ENCODE results near the gene BLTP2.
"Not testable (repeated sequence)": the region's sequence is repeated elsewhere in the genome, so short reads cannot be mapped to it uniquely, and the experiment has no call there.

Gene BLTP2

GRCh38 chr17:28644787-28645575 is at the start of gene BLTP2:
BLTP2 (minus strand) TSS chr17:28645158; CDS start chr17:28645056, 102 bp downstream.
- DNase-seq (ENCODE audit: low read depth), result peak; percentile 87

GRCh38 chr17:28693869-28694268 is 48.9 kb upstream of the BLTP2 start:
- DNase-seq (ENCODE audit: low read depth), result no peak

- DNase-seq (ENCODE audit: low read depth), result no peak
These were observed 44.1 kb upstream of the BLTP2 start for GRCh38 chr17:28689011-28689410.

- DNase-seq (ENCODE audit: low read depth), result no peak
These were observed 43.5 kb upstream of the BLTP2 start for GRCh38 chr17:28688481-28688880.

GRCh38 chr17:28686296-28686695 is 41.3 kb upstream of the BLTP2 start:
- no peak for DNase-seq (ENCODE audit: low read depth)

- DNase-seq (ENCODE audit: low read depth), result no peak
These were observed 40.4 kb upstream of the BLTP2 start for GRCh38 chr17:28685366-28685765.

GRCh38 chr17:28684963-28685362 is 40.0 kb upstream of the BLTP2 start:
- DNase-seq (ENCODE audit: low read depth), result peak; percentile 17

- no peak for DNase-seq (ENCODE audit: low read depth)
These were observed 37.7 kb upstream of the BLTP2 start for GRCh38 chr17:28682655-28683054.

GRCh38 chr17:28675980-28676379 is 31.0 kb upstream of the BLTP2 start:
- DNase-seq (ENCODE audit: low read depth), result no peak

GRCh38 chr17:28675490-28675889 is 30.5 kb upstream of the BLTP2 start:
- DNase-seq (ENCODE audit: low read depth), result no peak

- no peak for DNase-seq (ENCODE audit: low read depth)
These were observed 25.0 kb upstream of the BLTP2 start for GRCh38 chr17:28669918-28670317.

GRCh38 chr17:28667870-28668269 is 22.9 kb upstream of the BLTP2 start:
- DNase-seq (ENCODE audit: low read depth), result no peak

GRCh38 chr17:28665994-28666393 is 21.0 kb upstream of the BLTP2 start:
- no peak for DNase-seq (ENCODE audit: low read depth)

GRCh38 chr17:28663723-28664122 is 18.8 kb upstream of the BLTP2 start:
- DNase-seq (ENCODE audit: low read depth), result no peak

GRCh38 chr17:28662527-28662829 is 17.5 kb upstream of the BLTP2 start:
- DNase-seq (ENCODE audit: low read depth), result no peak

- peak; percentile 62 for DNase-seq (ENCODE audit: low read depth)
These were observed 16.9 kb upstream of the BLTP2 start, which contains the start of the genes SDF2 and SUPT6H for GRCh38 chr17:28661635-28662526. SDF2 (minus strand) TSS chr17:28661906; CDS start chr17:28661876, 30 bp downstream. SUPT6H (plus strand) TSS chr17:28662205; CDS start chr17:28673402, 11,197 bp downstream.

- DNase-seq (ENCODE audit: low read depth), result not testable (repeated sequence)
These were observed 14.5 kb upstream of the BLTP2 start for GRCh38 chr17:28659497-28659881.

GRCh38 chr17:28658766-28659496 is 14.0 kb upstream of the BLTP2 start:
- DNase-seq (ENCODE audit: low read depth), result not testable (repeated sequence)

GRCh38 chr17:28658342-28658741 is 13.4 kb upstream of the BLTP2 start:
- not testable (repeated sequence) for DNase-seq (ENCODE audit: low read depth)

GRCh38 chr17:28657756-28658155 is 12.8 kb upstream of the BLTP2 start:
- DNase-seq (ENCODE audit: low read depth), result no peak

- no peak for DNase-seq (ENCODE audit: low read depth)
These were observed 10.2 kb upstream of the BLTP2 start for GRCh38 chr17:28655160-28655559.

- DNase-seq (ENCODE audit: low read depth), result no peak
These were observed 3.7 kb upstream of the BLTP2 start for GRCh38 chr17:28648698-28649097.

Measured in GM04504 (cell line).